NCI-H524 treated with DMSO at 0.1 percent for 48 hours (cell line): ENCODE results near the gene PLXNA2.

Experiments used
- DNase-seq: peaks from one replicate; lab custom pipeline; 2025; lab: John Stamatoyannopoulos, UW

PLXNA2 gene

GRCh38 chr1:208203848-208204609 is 40.2 kb downstream of the PLXNA2 start:
- DNase-seq, result no peak

- no peak for DNase-seq
Measured at GRCh38 chr1:208203127-208203847, 40.9 kb downstream of the PLXNA2 start.

GRCh38 chr1:208202333-208202995 is 41.7 kb downstream of the PLXNA2 start:
- no peak for DNase-seq

GRCh38 chr1:208201229-208201628 is 43.0 kb downstream of the PLXNA2 start:
- DNase-seq, result no peak

GRCh38 chr1:208200116-208200515 is 44.1 kb downstream of the PLXNA2 start:
- no peak for DNase-seq

- no peak for DNase-seq
Measured at GRCh38 chr1:208198236-208198635, 45.9 kb downstream of the PLXNA2 start.

GRCh38 chr1:208194944-208195343 is 49.2 kb downstream of the PLXNA2 start:
- DNase-seq, result no peak

GRCh38 chr1:208192995-208193394 is 51.2 kb downstream of the PLXNA2 start:
- DNase-seq, result no peak

GRCh38 chr1:208190784-208191183 is 53.4 kb downstream of the PLXNA2 start:
- no peak for DNase-seq

- no peak for DNase-seq
Measured at GRCh38 chr1:208189716-208190115, 54.5 kb downstream of the PLXNA2 start.

GRCh38 chr1:208189183-208189582 is 55.0 kb downstream of the PLXNA2 start:
- DNase-seq, result no peak

GRCh38 chr1:208188607-208189006 is 55.6 kb downstream of the PLXNA2 start:
- DNase-seq, result no peak

GRCh38 chr1:208187499-208188041 is 56.6 kb downstream of the PLXNA2 start:
- DNase-seq, result no peak

GRCh38 chr1:208185801-208186231 is 58.4 kb downstream of the PLXNA2 start:
- DNase-seq, result no peak

- DNase-seq, result no peak
Measured at GRCh38 chr1:208184966-208185654, 59.1 kb downstream of the PLXNA2 start.

GRCh38 chr1:208183977-208184911 is 59.9 kb downstream of the PLXNA2 start:
- DNase-seq, result no peak

- no peak for DNase-seq
Measured at GRCh38 chr1:208182880-208183645, 61.1 kb downstream of the PLXNA2 start.

- no peak for DNase-seq
Measured at GRCh38 chr1:208181364-208181763, 62.8 kb downstream of the PLXNA2 start.

GRCh38 chr1:208180421-208180820 is 63.8 kb downstream of the PLXNA2 start:
- no peak for DNase-seq

- DNase-seq, result no peak
Measured at GRCh38 chr1:208179961-208180409, 64.2 kb downstream of the PLXNA2 start.
